H1 (cell line): ENCODE results near the gene TYRP1. TPM values are rescaled to one million over a fixed set of nuclear protein-coding genes. Genes with fewer than 3 reads are reported as not detected.

Experiments
- CTCF ChIA-PET: fragments of 300-600 bp; sonication (Branson Sonifier 250); formaldehyde crosslinking; loops from one replicate; lab custom pipeline; 2021; ENCODE audit not compliant: partially characterized antibody; lab: Charles Lee
- POLR2A ChIA-PET: fragments of 300-600 bp; sonication (Branson Sonifier 250); formaldehyde crosslinking; loops from one replicate; lab custom pipeline; 2021; ENCODE audit warnings: inconsistent platforms; ENCODE audit not compliant: partially characterized antibody; lab: Charles Lee
- DNase-seq, 2 experiments: peaks; one replicate each; pipeline versions ENCODE4 v3.0.0 to v3.0.0-alpha.2; 2010 to 2022; ENCODE audit warnings: low spot score in 2 of 2, low read depth in 1 of 2, mixed read lengths in 1 of 2
- FAIRE-seq: peaks from 2 replicates; lab custom pipeline; 2011; peaks lifted over from hg19 to GRCh38; lab: Jason Lieb, UNC
- H2AFZ ChIP-seq: 2 replicates; pipeline ENCODE4 v1.8.1; 2012; ENCODE audit warnings: low read length, inconsistent platforms
- H2AK5ac ChIP-seq: 2 replicates; pipeline ENCODE4 v1.6.1; 2013; ENCODE audit warnings: low read depth, low read length
- H2BK120ac ChIP-seq: replicated peaks from 2 replicates; pipeline ENCODE3; 2013; ENCODE audit warnings: low read depth, low read length, inconsistent platforms
- H2BK12ac ChIP-seq: 2 replicates; pipeline ENCODE4 v1.6.1; 2013; ENCODE audit warnings: low read depth, low read length
- H2BK15ac ChIP-seq: 2 replicates; pipeline ENCODE4 v1.6.1; 2013; ENCODE audit warnings: low read length
- H2BK20ac ChIP-seq: 2 replicates; pipeline ENCODE4 v1.6.1; 2013; ENCODE audit warnings: low read length
- H2BK5ac ChIP-seq: 2 replicates; pipeline ENCODE4 v1.6.1; 2013; ENCODE audit warnings: low read depth, low read length
- H3K14ac ChIP-seq: 2 replicates; pipeline ENCODE4 v1.6.1; 2013; ENCODE audit warnings: inconsistent platforms; ENCODE audit not compliant: insufficient read length
- H3K18ac ChIP-seq: 2 replicates; pipeline ENCODE4 v1.6.1; 2013; ENCODE audit warnings: low read length; ENCODE audit errors: extremely low read depth
- H3K23ac ChIP-seq: 2 replicates; pipeline ENCODE4 v1.6.1; 2013; ENCODE audit warnings: inconsistent platforms; ENCODE audit not compliant: insufficient read length
- H3K23me2 ChIP-seq: 2 replicates; pipeline ENCODE4 v1.6.1; 2013; ENCODE audit warnings: low read depth, low read length
- H3K27ac ChIP-seq: 2 replicates; pipeline ENCODE4 v1.6.1; 2011; ENCODE audit warnings: low read depth, low read length, inconsistent platforms
- H3K27me3 ChIP-seq, 4 experiments: replicated peaks in 1 of 4; 1 replicate in 1 of 4; 2 replicates in 3 of 4; pipeline versions ENCODE4 v1.6.1 to v1.8.1; 2011 to 2013; ENCODE audit warnings: low read length in 3 of 4, mild to moderate bottlenecking in 3 of 4, inconsistent platforms in 2 of 4, mixed read lengths in 2 of 4, moderate library complexity in 1 of 4; ENCODE audit not compliant: control insufficient read depth in 3 of 4, insufficient read depth in 3 of 4; ENCODE audit errors: extremely low read depth in 1 of 4
- H3K36me3 ChIP-seq, 4 experiments: 2 replicates each; pipeline versions ENCODE4 v1.6.1 to v1.8.1; 2011 to 2013; ENCODE audit warnings: mild to moderate bottlenecking in 4 of 4, low read length in 3 of 4, moderate library complexity in 2 of 4, control low read depth in 1 of 4, inconsistent platforms in 1 of 4; ENCODE audit not compliant: insufficient read depth in 4 of 4, control insufficient read depth in 2 of 4
- H3K4ac ChIP-seq: replicated peaks from 2 replicates; pipeline ENCODE3; 2013; ENCODE audit warnings: low read length, low read depth, mixed read lengths, inconsistent platforms; ENCODE audit not compliant: insufficient read length
- H3K4me1 ChIP-seq, 4 experiments: replicated peaks in 1 of 4; 1 replicate in 1 of 4; 2 replicates in 3 of 4; pipeline versions ENCODE4 v1.6.1 to v1.8.1; 2011 to 2013; ENCODE audit warnings: low read length in 3 of 4, inconsistent platforms in 2 of 4, mixed read lengths in 1 of 4; ENCODE audit not compliant: insufficient read depth in 4 of 4, control insufficient read depth in 3 of 4
- H3K4me2 ChIP-seq, 2 experiments: 2 replicates each; pipeline versions ENCODE4 v1.6.1 to v1.8.1; 2011 to 2013; ENCODE audit warnings: low read depth in 2 of 2, low read length in 2 of 2, control low read depth in 1 of 2, inconsistent platforms in 1 of 2, mild to moderate bottlenecking in 1 of 2; ENCODE audit not compliant: insufficient read depth in 1 of 2
- H3K4me3 ChIP-seq, 4 experiments: fragments of 200-600, 300-600 bp in 1 of 4; sonication (generic), shearing (Covaris generic), sonication (Bioruptor Twin) in 1 of 4; 2 replicates each; pipeline versions ENCODE4 v1.5.1 to v1.8.1; 2011 to 2016; ENCODE audit warnings: low read length in 4 of 4, low read depth in 3 of 4, control low read depth in 2 of 4, inconsistent platforms in 2 of 4, mild to moderate bottlenecking in 2 of 4, mixed read lengths in 1 of 4, moderate library complexity in 1 of 4; ENCODE audit not compliant: insufficient read depth in 2 of 4; ENCODE audit errors: extremely low read depth in 1 of 4
- H3K56ac ChIP-seq: replicated peaks from 2 replicates; pipeline ENCODE3; 2013; ENCODE audit warnings: low read depth, mild to moderate bottlenecking, mixed read lengths, low read length, inconsistent platforms; ENCODE audit not compliant: insufficient read length
- H3K79me1 ChIP-seq: 2 replicates; pipeline ENCODE4 v1.6.1; 2013; ENCODE audit warnings: low read depth, low read length, control low read depth
- H3K79me2 ChIP-seq, 2 experiments: 2 replicates each; pipeline versions ENCODE4 v1.6.1 to v1.8.1; 2012 to 2013; ENCODE audit warnings: low read length in 2 of 2, mild to moderate bottlenecking in 2 of 2, inconsistent platforms in 1 of 2; ENCODE audit not compliant: insufficient read depth in 2 of 2, control insufficient read depth in 1 of 2
- H3K9ac ChIP-seq, 4 experiments: replicated peaks in 1 of 4; 1 replicate in 1 of 4; 2 replicates in 3 of 4; pipeline versions ENCODE4 v1.6.1 to v1.8.1; 2011 to 2013; ENCODE audit warnings: low read depth in 3 of 4, low read length in 3 of 4, control low read depth in 2 of 4, mild to moderate bottlenecking in 2 of 4, moderate library complexity in 2 of 4, inconsistent platforms in 1 of 4; ENCODE audit errors: extremely low read depth in 1 of 4
- H3K9me3 ChIP-seq, 2 experiments: 2 replicates each; pipeline versions ENCODE4 v1.6.1 to v1.8.1; 2012 to 2013; ENCODE audit warnings: mild to moderate bottlenecking in 2 of 2, moderate library complexity in 2 of 2, control low read depth in 1 of 2, inconsistent platforms in 1 of 2, low read depth in 1 of 2, low read length in 1 of 2, mixed read lengths in 1 of 2; ENCODE audit not compliant: insufficient read depth in 2 of 2
- H4K20me1 ChIP-seq, 2 experiments: replicated peaks in 1 of 2; 2 replicates each; pipeline versions ENCODE3 to v1.8.1; 2011 to 2013; ENCODE audit warnings: inconsistent platforms in 2 of 2, low read length in 2 of 2, mild to moderate bottlenecking in 1 of 2; ENCODE audit not compliant: insufficient read depth in 2 of 2, control insufficient read depth in 1 of 2
- H4K5ac ChIP-seq: 2 replicates; pipeline ENCODE4 v1.6.1; 2013; ENCODE audit warnings: low read length, low read depth, mixed read lengths, inconsistent platforms; ENCODE audit not compliant: insufficient read length
- H4K8ac ChIP-seq: 2 replicates; pipeline ENCODE4 v1.8.0; 2013; ENCODE audit warnings: mild to moderate bottlenecking, moderate library complexity, low read length, inconsistent platforms; ENCODE audit not compliant: insufficient read depth; ENCODE audit errors: extremely low read depth
- H4K91ac ChIP-seq: replicated peaks from 2 replicates; pipeline ENCODE3; 2013; ENCODE audit warnings: low read length, mixed read lengths, inconsistent platforms; ENCODE audit not compliant: insufficient read length
- GTF2F1 ChIP-seq: IDR thresholded peaks from 2 replicates; pipeline ENCODE4 v1.6.1; 2012; ENCODE audit warnings: low read depth, low read length, improper control_type of control experiment, borderline replicate concordance
- WGBS, 2 experiments: shearing (Covaris generic) in 1 of 2; methylation state at CpG; one replicate each; pipeline versions ENCODE4 v1.1.6 to v1.1.7; 2013 to 2015; ENCODE audit warnings: low lambda C conversion rate in 2 of 2, mixed read lengths in 2 of 2, inconsistent platforms in 1 of 2, low coverage in 1 of 2, missing lambda C conversion rate in 1 of 2; ENCODE audit not compliant: insufficient replicate concordance in 2 of 2, insufficient coverage in 1 of 2, insufficient read length in 1 of 2; ENCODE audit errors: extremely low coverage in 1 of 2, missing lambda C conversion rate in 1 of 2; 5-methylcytosine and 5-hydroxymethylcytosine counted together
- polyA plus RNA-seq, 7 experiments: library from polyadenylated mRNA; depleted of rRNA in 3 of 7; stranded (reverse) in 5 of 7; unstranded in 2 of 7; fragments of >200 nt in 5 of 7; fragments of 200-250 nt in 2 of 7; gene quantifications; 1 replicate in 5 of 7; 2 replicates in 1 of 7; 4 replicates in 1 of 7; pipeline versions ENCODE4 v1.2.1 to v1.2.3, GENCODE V29; 2011 to 2013; ENCODE audit warnings: missing spikeins in 2 of 7, mixed read lengths in 2 of 7
- total RNA-seq: library from RNA; stranded (reverse); fragmentation: NEBNext Ultra II Directional; extraction: Animal tissue kit (Norgen Biotek cat#: 25700); gene quantifications from 2 replicates; pipeline ENCODE4 v1.2.1, GENCODE V29; 2021

The TYRP1 gene
- total and polyA plus RNA-seq, 2 of the 8 experiments (the other 6 are each of a cell fraction or from before 2014, with no cell fraction given) = 0.15 TPM; not detected in 1

DNA sequence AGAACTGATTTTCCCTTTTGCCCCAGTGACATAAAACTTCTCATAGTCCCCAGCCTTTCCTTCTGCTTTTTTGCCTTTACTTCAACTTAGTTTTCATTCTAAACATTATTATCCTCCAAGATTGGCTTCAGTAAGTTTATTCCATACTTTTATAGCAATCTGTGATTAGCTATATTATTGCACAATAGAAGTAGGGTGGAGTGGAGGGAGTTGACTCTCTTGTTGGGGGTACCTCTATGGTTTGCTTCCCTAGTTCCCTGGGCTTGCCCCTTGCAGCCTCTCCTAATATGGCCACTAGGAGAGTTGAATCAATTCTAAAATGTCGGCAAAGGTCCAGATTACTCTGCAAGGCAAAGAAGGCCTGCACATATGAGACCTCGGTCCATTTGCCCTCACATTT is 36.4 kb upstream of the TYRP1 start:
- no peak overlapping the region for H2AFZ ChIP-seq
- H2BK12ac ChIP-seq = no peak overlapping the region
- ChIA-PET CTCF (no interaction called here), POLR2A (no interaction called here)
- H2BK5ac ChIP-seq = no peak overlapping the region
- H4K8ac ChIP-seq = no peak overlapping the region
- H4K5ac ChIP-seq = no peak overlapping the region
- no peaks in the 10 kb centered on the region for H3K79me1 ChIP-seq
- H3K4me1 ChIP-seq = no peaks in the 10 kb centered on the region
- H3K9me3 ChIP-seq = peaks cover 10 to 16% of the 10 kb centered on the region in 2 experiments
- H3K79me2 ChIP-seq = no peaks in the 10 kb centered on the region
- no peaks in the 10 kb centered on the region for H3K23me2 ChIP-seq
- no peak overlapping the region for H4K91ac ChIP-seq
- no peak overlapping the region for H3K23ac ChIP-seq
- DNase-seq (no peak), FAIRE-seq (no peak)
- H2BK120ac ChIP-seq = no peak overlapping the region
- no peak overlapping the region for H3K4ac ChIP-seq
- no peak overlapping the region for H3K56ac ChIP-seq
- 95% methylated on average over 2 of the region's 2 CpGs; no CpG with 5 or more reads in 1 of the 2 experiments for WGBS, 2 experiments
- H2AK5ac ChIP-seq = no peak overlapping the region
- H4K20me1 ChIP-seq = no peaks in the 10 kb centered on the region
- H3K18ac ChIP-seq = no peak overlapping the region
- no peaks in the 10 kb centered on the region for H3K27me3 ChIP-seq
- no peak overlapping the region for H3K4me3 ChIP-seq
- H2BK20ac ChIP-seq = no peak overlapping the region
- no peaks in the 10 kb centered on the region for H3K36me3 ChIP-seq
- no peak overlapping the region for H3K4me2 ChIP-seq
- no peak overlapping the region for H2BK15ac ChIP-seq
- H3K14ac ChIP-seq = no peak overlapping the region
- no peak overlapping the region for H3K9ac ChIP-seq
- H3K27ac ChIP-seq = no peak overlapping the region
- TF ChIP-seq GTF2F1 = no peak
